ENCODE measurements around the gene TARBP1. TPM values are rescaled to one million over a fixed set of nuclear protein-coding genes. Genes with fewer than 3 reads are reported as not detected.

Gene TARBP1
- total RNA-seq, 2 experiments from 2014 or later = 38.4 to 40.9 TPM

- peaks cover 69% of the 10 kb centered on the region for H3K4me1 Mint-ChIP-seq (ENCODE audit: low read depth)
- peaks cover 76% of the 10 kb centered on the region for H3K36me3 Mint-ChIP-seq (ENCODE audit: low read depth)
- H3K4me3 Mint-ChIP-seq = peak overlapping the region; percentile 74
- ChIA-PET CTCF (no interaction called here), POLR2A (no interaction called here)
- intact Hi-C loops (cut with DNase I, micrococcal nuclease) = loop anchor here (2.0 to 10.0 kb wide), 3 partner anchors 51 to 949 kb away; partner anchors contain the start of genes TARBP1 (in 2 of the 2), ARID4B (in 1 of the 2) and GGPS1 (in 1 of the 2)
- H3K27ac Mint-ChIP-seq = peak overlapping the region; percentile 71
- ATAC-seq (ENCODE audit: poor library complexity) (no peak), DNase-seq (no peak)
- TF ChIP-seq CTCF (IDR thresholded peaks at IDR 0.05) = no peak
- Histone ChIP-seq H3K9me3 (ENCODE audit: control insufficient read depth in 1 of 2, insufficient read depth in 1 of 2, low read length in 2 of 2) (no peaks in the 10 kb centered on the region), H3K4me1 (ENCODE audit: insufficient read depth, low read length) (peaks cover 31% of the 10 kb centered on the region), H3K4me3 (ENCODE audit: low read length) (no peak overlapping the region), H3K36me3 (ENCODE audit: insufficient read depth, low read length) (peaks cover 39% of the 10 kb centered on the region), H3K27ac (ENCODE audit: low read depth in 1 of 2, low read length in 2 of 2) (no peak overlapping the region), H3K27me3 (ENCODE audit: control insufficient read depth in 1 of 2, insufficient read depth in 2 of 2, low read length in 2 of 2) (no peaks in the 10 kb centered on the region)
- no peaks in the 10 kb centered on the region for H3K9me3 Mint-ChIP-seq
- no peaks in the 10 kb centered on the region for H3K27me3 Mint-ChIP-seq
Observed at GRCh38 chr1:234375672-234376071, 103.3 kb downstream of the TARBP1 start.

GRCh38 chr1:234373959-234374254, 105.1 kb downstream of the TARBP1 start:
- H3K27me3 ChIP-seq (ENCODE audit: control insufficient read depth in 1 of 2, insufficient read depth in 2 of 2, low read length in 2 of 2) = no peaks in the 10 kb centered on the region
- Mint-ChIP-seq H3K9me3 (no peaks in the 10 kb centered on the region), H3K4me3 (peak overlapping the region; percentile 97), H3K36me3 (ENCODE audit: low read depth) (peaks cover 58% of the 10 kb centered on the region), H3K27ac (peak overlapping the region; percentile 99), H3K27me3 (no peaks in the 10 kb centered on the region), H3K4me1 (ENCODE audit: low read depth) (peaks cover 62% of the 10 kb centered on the region)
- peak overlapping the region; percentile 95 to 98 for H3K27ac ChIP-seq (ENCODE audit: low read depth in 1 of 2, low read length in 2 of 2)
- peak overlapping the region; percentile 79 for H3K4me3 ChIP-seq (ENCODE audit: low read length)
- H3K9me3 ChIP-seq (ENCODE audit: control insufficient read depth in 1 of 2, insufficient read depth in 1 of 2, low read length in 2 of 2) = no peaks in the 10 kb centered on the region
- POLR2A ChIA-PET = interaction anchor here (0.7 to 2.8 kb wide), 29 partner anchors 8 to 1131 kb away, joined by 3 to 54 read pairs (median 6); partner anchors contain the start of genes B3GALNT2, RBM34, TARBP1 and TOMM20
- H3K4me1 ChIP-seq (ENCODE audit: insufficient read depth, low read length) = peaks cover 31% of the 10 kb centered on the region
- peaks cover 24% of the 10 kb centered on the region for H3K36me3 ChIP-seq (ENCODE audit: insufficient read depth, low read length)
- ATAC-seq (ENCODE audit: poor library complexity) (no peak), DNase-seq (no peak)
- TF ChIP-seq CTCF (IDR thresholded peaks at IDR 0.05) = no peak
- intact Hi-C loops (cut with DNase I, micrococcal nuclease) = loop anchor here (1.0 to 10.0 kb wide), 8 partner anchors 33 to 1128 kb away; partner anchors contain the start of genes TARBP1 (in 2 of the 2), ARID4B (in 1 of the 2), B3GALNT2 (in 1 of the 2) and GGPS1 (in 1 of the 2)
- CTCF ChIA-PET = interaction anchor here (0.7 to 3.7 kb wide), 11 partner anchors 10 to 1131 kb away, joined by 3 to 19 read pairs (median 4); partner anchors contain the start of gene B3GALNT2

- Mint-ChIP-seq H3K36me3 (ENCODE audit: low read depth) (peaks cover 52% of the 10 kb centered on the region), H3K4me1 (ENCODE audit: low read depth) (peaks cover 66% of the 10 kb centered on the region), H3K4me3 (peak within 1 kb of the TSS; percentile 97), H3K9me3 (no peaks in the 10 kb centered on the region), H3K27ac (peak within 1 kb of the TSS; percentile 99), H3K27me3 (no peaks in the 10 kb centered on the region)
- H3K27me3 ChIP-seq (ENCODE audit: control insufficient read depth in 1 of 2, insufficient read depth in 2 of 2, low read length in 2 of 2) = no peaks in the 10 kb centered on the region
- ATAC-seq (ENCODE audit: poor library complexity) = peak; percentile 79
- DNase-seq = peak; percentile 78 to 96 (median 86)
- H3K9me3 ChIP-seq (ENCODE audit: control insufficient read depth in 1 of 2, insufficient read depth in 1 of 2, low read length in 2 of 2) = no peaks in the 10 kb centered on the region
- ChIA-PET CTCF (interaction anchor here (0.6 to 3.7 kb wide), 9 partner anchors 10 to 1131 kb away, joined by 3 to 19 read pairs (median 4); partner anchors contain the start of gene B3GALNT2), POLR2A (interaction anchor here (0.7 to 2.8 kb wide), 29 partner anchors 9 to 1131 kb away, joined by 3 to 54 read pairs (median 6); partner anchors contain the start of genes B3GALNT2, RBM34, TARBP1 and TOMM20)
- no peak for TF ChIP-seq CTCF (IDR thresholded peaks at IDR 0.05)
- H3K4me3 ChIP-seq (ENCODE audit: low read length) = peak within 1 kb of the TSS; percentile 79
- peak within 1 kb of the TSS; percentile 95 to 98 for H3K27ac ChIP-seq (ENCODE audit: low read depth in 1 of 2, low read length in 2 of 2)
- intact Hi-C loops (cut with DNase I, micrococcal nuclease) = loop anchor here (1.0 to 10.0 kb wide), 7 partner anchors 34 to 1129 kb away; partner anchors contain the start of genes TARBP1 (in 2 of the 2), ARID4B (in 1 of the 2), B3GALNT2 (in 1 of the 2) and GGPS1 (in 1 of the 2)
- H3K4me1 ChIP-seq (ENCODE audit: insufficient read depth, low read length) = peaks cover 36% of the 10 kb centered on the region
- peaks cover 24% of the 10 kb centered on the region for H3K36me3 ChIP-seq (ENCODE audit: insufficient read depth, low read length)
Observed at GRCh38 chr1:234373064-234373958, 105.7 kb downstream of the TARBP1 start, which contains the start of gene COA6. Gene COA6, plus strand, starts transcription at chr1:234373456. Its CDS starts 11 bp downstream, at chr1:234373467.

All from CD4-positive, alpha-beta T cell (primary cell).